HL-60 (cell line): ENCODE results near the gene TP73.

Experiments used
- DNase-seq, 2 experiments: peaks; one replicate each; pipeline ENCODE4 v3.0.0-alpha.2; 2010 to 2020; ENCODE audit warnings: low read depth in 1 of 2, low spot score in 1 of 2
- H3K27ac ChIP-seq: fragments of 250-450 bp; sonication (Bioruptor Pico); replicated peaks from 2 replicates; pipeline ENCODE4 v1.5.1; 2020; ENCODE audit warnings: mild to moderate bottlenecking, moderate library complexity
- H3K27me3 ChIP-seq: fragments of 250-450 bp; sonication (Bioruptor Pico); 2 replicates; pipeline ENCODE4 v1.5.1; 2021; ENCODE audit warnings: mild to moderate bottlenecking, moderate library complexity; ENCODE audit not compliant: insufficient read depth, poor library complexity, severe bottlenecking
- H3K4me3 ChIP-seq: replicated peaks from 2 replicates; pipeline ENCODE4 v1.5.1; 2011; ENCODE audit warnings: mild to moderate bottlenecking, control low read depth, low read length; ENCODE audit not compliant: insufficient read depth
- CTCF ChIP-seq: IDR thresholded peaks from one replicate; pipeline ENCODE4 v1.5.1; 2011; ENCODE audit warnings: low read length, control low read depth, inconsistent platforms; ENCODE audit not compliant: insufficient read depth
- GABPA ChIP-seq: IDR thresholded peaks from 2 replicates; pipeline ENCODE4 v1.6.1; 2012; ENCODE audit warnings: low read depth
- POLR2AphosphoS5 ChIP-seq: IDR thresholded peaks from 2 replicates; pipeline ENCODE4 v1.6.1; 2012; ENCODE audit warnings: low read depth
- REST ChIP-seq: IDR thresholded peaks from 2 replicates; pipeline ENCODE4 v1.6.1; 2012; ENCODE audit warnings: low read depth; ENCODE audit not compliant: insufficient replicate concordance
- SPI1 ChIP-seq: IDR thresholded peaks from 2 replicates; pipeline ENCODE4 v1.6.1; 2012; ENCODE audit warnings: low read depth, mild to moderate bottlenecking, borderline replicate concordance

Gene TP73

GRCh38 chr1:3663999-3664699, 11.8 kb downstream of the TP73 start:
- no peak for DNase-seq
- TF ChIP-seq CTCF: no peak
- TF ChIP-seq SPI1: no peak
- TF ChIP-seq REST: no peak
- no peak for TF ChIP-seq GABPA
- no peak for TF ChIP-seq POLR2AphosphoS5
- H3K27ac ChIP-seq: no peak overlapping the region
- H3K27me3 ChIP-seq: no peaks in the 10 kb centered on the region
- no peak overlapping the region for H3K4me3 ChIP-seq

- no peak for TF ChIP-seq POLR2AphosphoS5
- TF ChIP-seq SPI1: no peak
- TF ChIP-seq GABPA: no peak
- TF ChIP-seq CTCF: no peak
- TF ChIP-seq REST: no peak
- Histone ChIP-seq H3K27me3 (no peaks in the 10 kb centered on the region), H3K4me3 (no peak overlapping the region), H3K27ac (no peak overlapping the region)
- DNase-seq: no peak
Measured at GRCh38 chr1:3664700-3665375, 12.5 kb downstream of the TP73 start.

GRCh38 chr1:3668148-3668547, 15.8 kb downstream of the TP73 start:
- H3K27me3 ChIP-seq: no peaks in the 10 kb centered on the region
- no peak for TF ChIP-seq SPI1
- no peak for TF ChIP-seq POLR2AphosphoS5
- no peak for TF ChIP-seq GABPA
- no peak for TF ChIP-seq CTCF
- TF ChIP-seq REST: no peak
- DNase-seq: no peak
- no peak overlapping the region for H3K27ac ChIP-seq
- H3K4me3 ChIP-seq: no peak overlapping the region
